RPMI8226 (cell line): ENCODE results near the gene RPS14.
"Not testable (repeated sequence)": the region's sequence is repeated elsewhere in the genome, so short reads cannot be mapped to it uniquely, and the experiment has no call there.

Experiments
- DNase-seq: peaks from one replicate; pipeline ENCODE4 v3.0.0-alpha.2; 2015

Gene RPS14

DNA sequence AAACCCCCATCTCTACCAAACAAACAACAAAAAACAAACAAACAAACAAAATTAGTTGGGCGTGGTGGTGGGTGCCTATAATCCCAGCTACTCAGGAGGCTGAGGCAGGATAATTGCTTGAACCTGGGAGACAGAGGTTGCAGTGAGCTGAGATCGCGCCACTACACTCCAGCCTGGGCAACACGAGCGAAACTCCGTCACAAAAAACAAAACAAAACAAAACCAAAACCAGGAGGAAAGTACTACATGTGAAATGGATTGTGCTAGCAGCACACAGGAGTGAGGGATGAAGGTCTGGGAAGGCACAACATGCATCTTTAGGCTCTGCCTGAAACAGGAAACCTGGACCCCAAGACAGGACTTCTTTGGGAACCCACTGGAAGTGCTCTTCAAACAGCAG, 27.0 kb upstream of the RPS14 start:
- DNase-seq = not testable (repeated sequence)

DNA sequence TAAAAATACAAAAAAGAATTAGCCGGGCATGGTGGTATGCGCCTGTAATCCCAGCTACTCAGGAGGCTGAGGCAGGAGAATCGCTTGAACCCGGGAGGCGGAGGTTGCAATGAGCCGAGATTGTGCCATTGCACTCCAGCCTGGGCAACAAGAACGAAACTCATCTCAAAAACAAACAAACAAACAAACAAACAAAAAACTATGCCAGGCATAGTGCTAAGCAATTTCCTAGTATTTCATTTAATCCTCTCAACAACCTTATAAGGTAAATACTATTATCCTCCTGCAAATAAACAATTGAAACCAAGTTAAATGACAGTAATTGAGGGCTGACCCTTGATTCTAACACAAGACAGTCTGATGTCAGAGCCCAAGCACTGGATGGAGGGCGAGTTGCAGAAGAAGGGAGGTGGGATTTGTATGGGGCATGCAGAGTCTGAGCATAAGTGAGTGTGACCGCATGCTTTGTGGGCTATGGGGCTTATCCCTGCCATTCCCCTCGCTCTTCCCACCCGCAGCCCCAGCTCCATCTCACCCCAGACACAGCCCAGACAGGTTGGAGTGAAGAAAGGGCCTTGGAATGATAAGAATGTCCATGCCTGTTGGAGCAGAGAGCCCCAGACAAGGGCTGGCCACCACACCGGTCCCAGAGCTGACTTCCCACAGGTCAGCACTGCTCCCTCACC, 24.3 kb upstream of the RPS14 start:
- DNase-seq = no peak

DNA sequence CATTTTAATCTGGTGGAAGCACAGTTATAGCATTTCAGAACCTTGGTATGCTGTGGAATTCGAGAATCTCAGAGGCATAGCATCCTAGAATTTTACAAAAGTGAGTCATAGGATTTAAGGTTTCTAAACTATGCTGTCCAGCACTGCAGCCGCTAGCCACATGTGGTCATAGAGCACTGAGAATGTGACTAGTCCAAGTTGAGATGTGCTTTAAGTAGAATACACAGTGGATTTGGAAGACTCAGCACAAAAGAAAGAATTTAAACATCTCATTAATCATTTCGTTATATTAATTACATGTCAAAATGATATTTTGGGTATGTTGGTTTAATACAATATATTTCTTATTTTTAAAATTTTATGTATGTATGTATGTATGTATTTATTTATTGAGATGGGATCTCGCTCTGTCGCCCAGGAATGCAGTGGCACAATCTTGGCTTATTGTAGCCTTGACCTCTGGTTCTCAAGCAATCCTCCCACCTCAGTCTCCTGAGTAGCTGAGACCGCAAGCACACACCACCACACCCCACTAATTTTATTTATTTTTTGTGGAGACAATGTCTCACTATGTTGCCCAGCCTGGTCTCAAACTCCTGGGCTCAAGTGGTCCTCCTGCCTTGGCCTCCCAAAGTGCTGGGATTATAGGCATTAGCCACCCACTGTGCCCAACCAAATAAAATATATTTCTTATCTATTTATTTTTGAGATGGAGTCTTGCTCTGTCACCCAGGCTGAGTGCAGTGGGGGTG, 20.4 kb upstream of the RPS14 start:
- no peak for DNase-seq

DNA sequence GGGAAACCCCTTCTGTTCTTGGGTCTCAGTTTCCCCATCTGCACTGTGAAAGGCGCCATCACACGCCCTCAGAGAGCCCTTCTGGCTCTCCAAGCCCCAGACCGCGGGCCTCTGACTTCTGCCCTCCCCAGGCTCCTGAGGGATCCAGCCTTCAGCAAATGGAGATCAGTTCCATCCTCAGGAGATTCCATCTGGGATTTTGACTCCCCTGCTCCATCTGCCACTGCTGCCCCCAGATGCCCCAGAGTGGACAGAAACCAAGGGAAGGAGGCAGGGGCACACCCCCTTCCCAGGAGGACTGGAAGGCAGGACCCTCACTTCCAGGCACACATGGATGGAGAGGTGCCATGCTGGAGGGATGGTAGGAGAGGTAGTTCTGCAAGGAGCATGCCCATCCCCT, 18.7 kb upstream of the RPS14 start:
- DNase-seq = no peak

DNA sequence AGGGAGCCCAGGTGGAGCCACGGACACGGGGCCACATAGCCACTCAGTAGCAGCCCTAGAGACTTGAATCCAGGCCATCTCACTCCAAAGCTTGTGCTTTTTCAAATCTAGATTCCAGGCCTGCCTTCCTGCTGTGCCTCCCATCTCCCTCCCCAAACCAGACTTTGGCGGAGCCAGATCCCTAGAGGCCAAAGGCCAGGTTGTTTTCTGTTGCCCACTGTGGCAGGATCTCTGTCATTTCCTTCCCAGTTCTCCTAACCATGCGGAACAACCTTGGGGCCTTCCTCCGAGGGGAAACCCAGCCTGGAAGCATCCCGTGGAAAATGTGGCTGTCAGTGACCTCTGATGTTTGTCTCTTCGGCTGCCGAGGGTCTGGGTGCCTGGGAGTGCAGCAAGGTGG, 16.4 kb upstream of the RPS14 start:
- DNase-seq = no peak

DNA sequence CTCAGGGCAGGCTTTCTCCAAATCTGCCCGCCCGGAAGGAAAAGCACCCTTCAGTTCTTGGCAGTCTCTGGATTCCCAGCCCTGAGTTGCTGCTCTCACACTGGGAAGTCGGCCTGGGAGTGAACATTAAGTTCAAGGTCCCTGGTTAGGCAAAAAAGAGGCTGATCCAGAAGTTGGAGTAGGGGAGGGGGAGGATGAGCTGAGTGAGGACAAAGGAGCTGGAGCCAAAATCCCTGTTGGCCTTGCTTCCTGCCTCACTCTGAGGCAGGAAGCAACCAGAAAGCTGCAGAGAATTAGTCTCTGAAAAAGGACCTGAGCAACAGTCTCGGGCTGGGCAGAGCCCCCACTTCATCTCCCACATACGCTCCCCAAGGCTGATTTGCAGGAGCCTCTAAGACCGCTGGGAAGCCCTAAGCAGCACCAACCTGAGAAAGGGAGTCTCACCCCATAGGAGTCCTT, 15.0 kb upstream of the RPS14 start:
- DNase-seq = no peak

DNA sequence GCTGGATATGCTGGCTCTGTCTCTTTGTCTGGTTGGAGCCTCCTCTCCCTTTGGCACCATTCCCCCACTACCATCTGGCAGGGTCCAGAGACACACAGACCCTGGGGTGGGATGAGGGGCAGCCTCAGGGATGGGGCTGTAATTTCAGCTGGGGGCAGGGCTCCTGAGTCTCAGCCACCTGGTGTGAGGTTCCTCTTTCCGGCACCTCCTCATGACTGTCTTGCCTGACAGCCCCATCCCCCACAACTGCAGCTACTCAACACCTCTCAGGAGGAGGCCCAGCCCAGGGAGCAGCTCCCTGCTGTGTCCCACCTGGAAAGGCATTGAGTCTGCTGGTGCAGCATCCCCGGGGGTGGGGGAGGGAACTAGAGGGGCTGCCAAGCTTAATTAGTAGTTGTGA, 11.7 kb upstream of the RPS14 start:
- DNase-seq = peak; percentile 82

DNA sequence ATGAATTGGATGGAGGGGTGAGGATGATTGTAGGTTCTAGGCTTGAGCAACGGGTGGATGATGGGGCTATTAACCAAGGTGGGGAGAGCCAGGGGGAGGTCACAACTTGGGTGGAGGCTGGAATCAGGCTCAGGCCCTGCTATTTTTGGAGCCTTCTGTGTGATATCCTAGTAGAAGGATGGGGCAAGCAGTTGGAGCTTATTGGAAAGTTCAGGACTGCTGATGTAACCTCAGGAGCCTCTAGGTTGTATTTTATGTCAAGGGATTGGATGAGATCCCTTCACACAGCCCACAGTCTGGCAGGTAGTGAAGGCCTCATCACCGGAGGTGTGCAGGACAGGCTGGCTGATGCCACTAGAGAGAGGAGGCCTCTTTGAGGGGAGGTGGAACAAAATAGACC, 11.2 kb upstream of the RPS14 start:
- DNase-seq = no peak

DNA sequence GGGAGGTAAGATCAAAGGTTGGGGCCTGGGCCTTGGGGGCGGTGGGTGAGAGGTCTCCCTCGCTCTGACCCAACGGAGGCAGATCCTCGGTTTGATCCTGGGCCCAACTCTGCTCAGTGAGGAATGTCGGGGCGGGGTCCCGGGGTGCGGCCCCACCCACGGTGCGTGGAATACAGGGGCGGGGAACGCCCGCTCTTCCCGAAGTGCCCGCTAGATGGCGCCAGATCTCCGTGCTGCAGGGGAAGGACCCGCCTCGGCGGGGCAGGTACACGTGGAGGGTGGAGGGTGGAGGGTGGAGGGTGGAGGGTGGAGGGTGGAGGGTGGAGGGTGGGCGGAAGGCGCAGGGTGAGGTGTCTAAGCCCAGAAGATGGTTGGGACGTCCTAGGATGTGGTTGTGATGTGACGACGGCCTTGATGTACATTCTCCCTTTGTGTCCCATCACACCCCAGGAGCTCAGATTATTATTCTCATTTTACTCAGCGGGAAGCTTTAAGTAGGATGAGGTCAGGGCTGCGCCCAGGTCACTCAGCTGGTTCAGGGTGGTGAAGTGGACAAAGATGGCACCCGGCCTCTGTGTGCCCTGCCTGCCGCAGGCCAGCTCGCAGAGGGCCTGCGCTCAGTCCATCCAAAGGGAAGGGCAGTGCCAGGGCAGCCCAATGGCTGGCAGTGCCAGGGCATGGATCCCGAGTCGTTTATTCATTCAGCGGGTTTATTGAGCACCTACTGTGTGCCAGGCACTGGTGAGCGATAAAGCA, 9.4 kb upstream of the RPS14 start:
- peak; percentile 75 for DNase-seq

DNA sequence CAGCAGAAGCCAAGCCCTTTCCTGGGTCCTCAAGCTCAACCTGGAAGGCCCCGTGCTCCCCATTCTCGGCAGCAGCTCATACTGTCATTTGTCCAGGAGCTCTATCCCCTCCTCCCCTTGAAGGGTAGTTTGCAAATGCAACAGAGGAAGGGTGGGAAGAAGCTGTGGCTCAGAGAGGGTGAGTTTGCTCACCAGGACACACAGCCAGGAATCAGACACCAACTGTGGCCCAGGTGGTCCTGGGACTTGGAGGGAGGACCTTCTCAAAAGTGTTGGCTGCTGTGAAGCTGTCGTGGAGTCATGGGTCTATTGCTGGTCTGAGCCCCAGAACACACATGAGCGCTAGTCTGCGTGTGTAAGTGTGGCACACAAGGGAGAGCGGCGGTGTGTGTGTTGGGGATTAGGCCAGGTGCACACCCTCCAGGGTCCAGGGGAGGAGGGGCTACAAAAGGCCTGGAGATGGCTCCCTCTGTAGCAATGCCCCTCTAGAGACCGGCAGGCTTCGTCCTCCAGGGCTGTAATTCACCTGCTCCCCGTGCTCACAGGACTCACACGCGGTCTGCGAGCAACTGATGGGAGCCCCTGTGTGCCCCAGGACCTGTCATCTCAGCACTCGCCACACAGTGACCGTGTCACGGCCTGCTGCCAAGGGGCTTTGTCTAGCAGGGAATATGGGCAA, 8.2 kb upstream of the RPS14 start:
- DNase-seq = no peak

DNA sequence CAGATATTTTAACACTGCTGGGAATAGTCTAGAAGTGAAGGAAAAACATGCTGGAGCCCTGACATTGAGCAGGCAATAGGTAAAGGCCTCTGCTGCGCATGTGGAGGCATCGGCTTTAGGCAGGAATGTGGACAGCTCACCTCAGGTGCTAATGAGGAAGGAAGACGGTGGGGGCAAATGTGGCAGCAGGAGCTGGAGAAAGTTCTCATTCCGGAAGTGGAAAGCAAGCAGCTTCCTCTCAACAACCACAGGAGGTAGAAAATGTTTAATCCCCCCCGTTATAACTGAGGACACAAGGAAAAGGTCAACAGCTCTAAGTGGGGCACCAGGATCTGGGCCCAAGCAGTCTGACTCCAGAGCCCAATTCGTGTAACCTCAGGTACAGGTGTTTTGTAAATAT, 7.6 kb upstream of the RPS14 start:
- peak; percentile 66 for DNase-seq

DNA sequence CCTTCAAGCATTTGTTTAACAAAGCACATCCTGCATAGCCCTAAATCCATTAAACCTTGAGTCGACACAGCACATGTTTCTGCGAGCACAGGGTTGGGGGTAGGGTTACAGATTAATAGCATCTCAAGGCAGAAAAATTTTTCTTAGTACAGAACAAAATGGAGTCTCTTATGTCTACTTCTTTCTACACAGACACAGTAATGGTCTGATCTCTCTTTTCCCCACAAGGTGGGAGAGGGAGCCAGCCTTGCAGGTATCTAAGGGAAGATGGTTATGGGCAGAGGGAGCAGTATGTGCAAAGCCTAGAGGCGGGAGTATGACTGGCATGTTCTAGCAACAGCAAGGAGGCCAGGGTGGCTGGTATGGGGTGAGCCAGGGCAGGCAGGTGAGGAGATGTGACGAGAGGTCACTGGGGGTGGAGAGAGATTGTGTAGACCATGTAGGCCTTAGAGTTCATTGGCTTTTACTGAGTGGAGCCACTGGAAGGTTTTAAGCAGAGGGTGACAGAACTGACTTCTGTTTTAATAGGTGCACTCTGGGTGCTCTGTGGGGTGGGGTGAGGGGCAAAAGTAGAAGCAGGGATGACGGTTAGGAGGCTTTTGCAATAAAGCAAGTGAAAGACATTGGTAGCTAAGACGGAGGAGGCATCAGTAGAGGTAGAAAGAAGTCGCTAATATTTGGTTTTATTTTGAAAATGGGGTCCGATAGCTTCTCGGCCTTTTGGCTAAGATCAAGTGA, 5.1 kb upstream of the RPS14 start:
- DNase-seq = no peak

DNA sequence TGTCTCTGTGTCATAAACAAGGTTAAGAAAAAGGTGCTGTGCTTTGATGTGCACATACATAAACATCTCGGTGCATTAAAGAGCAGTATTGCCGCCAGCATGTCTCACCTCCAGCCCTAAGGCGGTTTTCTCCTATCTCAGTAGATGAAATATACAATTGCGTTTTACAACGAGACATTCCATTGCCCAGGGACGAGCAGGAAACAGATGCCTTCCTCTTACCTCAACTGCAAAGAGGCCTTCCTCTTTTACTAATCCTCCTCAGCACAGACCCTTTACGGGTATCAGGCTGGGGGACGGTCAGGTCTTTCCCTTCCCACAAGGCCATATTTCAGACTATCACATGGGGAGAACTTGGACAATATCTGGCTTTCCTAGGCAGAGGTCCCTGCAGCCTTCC, 4.5 kb upstream of the RPS14 start:
- DNase-seq = not testable (repeated sequence)

DNA sequence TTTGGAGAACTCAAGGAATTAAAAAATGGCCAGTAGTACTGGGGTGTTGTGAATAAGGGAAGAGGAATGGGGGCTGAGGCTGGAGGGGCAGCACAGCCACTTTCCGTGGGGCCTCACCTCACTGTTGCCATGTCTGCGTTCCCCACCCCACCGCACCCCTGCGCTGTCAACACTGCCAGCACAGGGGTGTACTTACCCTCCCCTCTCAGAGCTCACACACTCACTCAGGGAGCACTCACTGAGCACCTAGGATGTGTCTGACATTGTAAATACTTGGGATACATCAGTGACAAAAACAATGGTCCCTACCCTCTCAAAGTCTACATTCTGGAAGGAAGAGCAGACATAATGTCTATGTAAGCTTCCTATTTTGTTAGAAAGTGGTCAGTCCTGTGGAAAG, 3.4 kb upstream of the RPS14 start:
- DNase-seq = no peak

DNA sequence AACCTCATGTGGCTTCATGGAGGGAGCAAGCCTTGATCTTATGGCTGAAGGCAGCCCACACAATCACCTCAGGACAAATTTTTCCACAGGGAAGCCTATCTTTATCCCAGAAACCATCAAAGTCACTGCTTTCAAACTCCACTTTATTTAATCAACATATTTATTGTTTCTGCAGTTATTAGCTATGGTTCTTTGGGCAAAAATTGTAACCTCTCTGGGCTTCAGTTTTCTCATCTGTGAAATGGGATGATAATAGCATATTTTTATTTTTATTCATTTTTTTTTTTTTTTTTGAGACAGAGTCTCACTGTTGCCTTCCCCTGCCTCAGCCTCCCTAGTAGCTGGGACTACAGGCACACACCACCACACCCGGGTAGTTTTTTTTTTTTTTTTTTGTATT, 2.1 kb upstream of the RPS14 start:
- DNase-seq = no peak

DNA sequence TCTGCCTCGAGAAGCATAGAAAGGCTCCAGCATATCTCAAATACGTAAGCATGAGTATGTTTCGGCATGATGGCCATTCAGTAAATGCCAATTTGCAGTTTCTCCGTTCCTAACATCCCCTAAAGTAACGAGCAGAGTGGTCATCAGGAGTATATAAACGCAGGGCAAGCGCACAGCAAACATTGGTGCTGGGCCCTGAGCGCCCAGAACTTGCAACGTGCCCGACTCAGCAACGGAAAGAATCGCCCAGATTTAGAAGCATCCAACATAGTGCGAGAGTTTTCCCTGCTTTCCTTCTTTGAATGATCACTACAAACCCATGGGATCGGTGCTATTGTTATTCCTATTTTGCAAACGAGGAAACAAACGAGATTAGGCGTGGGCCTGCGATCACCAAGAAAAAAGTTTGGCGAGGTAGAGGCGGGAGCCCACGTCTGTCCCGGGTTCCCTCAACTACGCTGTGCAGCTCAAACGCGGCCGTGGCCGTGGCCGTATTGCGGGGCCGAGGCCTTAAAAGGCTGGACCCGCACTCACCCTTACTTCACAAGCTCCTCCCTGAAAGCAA, 505 bp downstream of the RPS14 start:
- no peak for DNase-seq

DNA sequence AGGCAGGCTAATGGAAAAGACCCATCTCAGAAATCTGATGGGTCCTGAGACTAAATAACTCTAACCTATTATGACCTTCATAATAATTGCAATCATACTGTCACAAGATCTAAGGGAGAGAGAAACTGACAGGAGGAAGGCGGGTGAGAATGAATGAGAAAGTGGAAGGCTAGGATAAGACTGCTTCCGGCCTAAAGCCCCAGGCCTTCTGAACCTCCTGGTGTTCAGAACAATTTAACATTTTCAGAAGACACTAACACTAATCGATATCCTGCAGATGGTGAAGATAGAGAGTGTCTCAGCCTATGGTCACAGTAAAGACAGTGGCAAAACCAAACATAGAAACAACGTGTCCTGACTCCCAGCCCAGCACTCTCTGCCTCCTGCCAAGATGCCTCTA, 1.2 kb downstream of the RPS14 start:
- no peak for DNase-seq

DNA sequence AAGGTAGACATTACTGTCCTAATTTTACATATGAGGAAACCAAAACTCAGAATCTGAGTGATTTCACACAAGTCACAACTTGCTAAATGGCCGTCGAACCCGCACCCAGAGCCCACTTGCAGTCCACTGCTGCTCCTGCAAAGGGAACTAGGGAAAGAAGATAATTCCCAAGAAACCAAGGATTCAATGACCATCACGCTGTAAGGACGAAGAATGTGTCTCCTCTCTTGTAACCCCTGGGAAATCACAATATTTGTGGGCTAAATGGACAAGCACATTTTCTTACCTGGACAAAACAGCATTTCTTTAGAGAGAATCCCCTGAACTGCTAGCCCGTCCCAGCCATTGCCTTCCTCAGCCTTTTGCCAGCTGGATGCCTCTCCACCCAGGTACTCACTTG, 2.4 kb downstream of the RPS14 start:
- no peak for DNase-seq

DNA sequence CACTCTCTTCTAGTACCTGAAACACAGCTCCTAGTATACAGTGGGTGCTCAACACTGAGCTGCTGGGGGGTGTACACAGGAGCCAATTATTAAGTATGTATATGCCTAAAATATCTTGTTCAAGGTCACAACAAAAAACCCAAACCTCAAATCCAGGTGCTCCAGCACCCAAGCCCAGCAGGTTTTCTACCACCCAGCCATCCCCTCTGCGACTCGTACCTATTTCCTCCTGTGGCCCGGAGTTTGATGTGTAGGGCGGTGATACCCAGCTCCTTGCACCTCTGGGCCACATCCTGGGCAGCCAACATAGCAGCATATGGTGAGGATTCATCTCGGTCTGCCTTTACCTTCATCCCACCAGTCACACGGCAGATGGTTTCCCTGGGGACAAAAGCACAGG, 3.0 kb downstream of the RPS14 start:
- no peak for DNase-seq

DNA sequence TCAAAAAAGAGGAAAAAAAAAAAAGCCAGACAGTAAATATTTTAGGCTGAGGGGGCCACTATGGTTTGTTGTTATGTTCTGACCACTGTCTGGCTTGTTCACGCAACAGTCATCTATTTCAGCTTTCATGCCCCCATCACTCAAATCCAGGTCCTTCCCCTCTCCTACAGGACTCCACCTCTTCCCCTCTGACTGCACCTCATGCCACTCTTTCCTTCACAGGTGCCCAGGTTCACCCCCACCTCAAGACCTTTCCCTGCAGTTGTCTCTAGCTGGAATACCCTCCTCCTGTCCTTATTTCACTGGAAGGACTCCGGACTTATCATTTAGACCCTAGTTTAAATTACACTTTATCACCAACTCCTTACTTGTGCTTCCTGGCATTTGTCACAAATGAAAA, 3.5 kb downstream of the RPS14 start:
- DNase-seq = no peak

DNA sequence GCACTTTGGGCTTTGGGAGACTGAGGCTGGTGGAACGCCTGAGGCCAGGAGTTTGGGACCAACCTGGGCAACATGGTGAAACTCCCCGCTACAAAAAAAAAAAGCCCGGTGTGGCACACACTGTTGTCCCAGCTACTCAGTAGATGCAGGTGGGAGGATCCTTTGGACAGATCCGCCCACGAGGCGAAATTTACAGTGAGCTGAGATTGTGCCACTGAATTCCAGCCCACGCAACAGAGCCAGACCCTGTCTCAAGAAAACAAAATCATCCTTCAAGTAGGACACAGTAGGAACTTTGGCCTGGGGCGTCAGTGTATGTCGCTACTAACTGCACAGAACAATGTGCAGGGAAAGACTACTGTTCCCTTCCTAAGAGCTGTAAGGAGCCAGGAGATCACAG, 4.8 kb downstream of the RPS14 start:
- no peak for DNase-seq
